Fibroblast of skin of left quadriceps (primary cell): ENCODE measurements around the gene LDAH.
A peak's percentile ranks its signal among the peaks of the same experiment; 100 is the strongest.

Experiments
- DNase-seq, 2 experiments: peaks; one replicate each; pipeline ENCODE4 v3.0.0-alpha.2; 2013; ENCODE audit warnings: low read depth in 2 of 2

LDAH gene

DNA sequence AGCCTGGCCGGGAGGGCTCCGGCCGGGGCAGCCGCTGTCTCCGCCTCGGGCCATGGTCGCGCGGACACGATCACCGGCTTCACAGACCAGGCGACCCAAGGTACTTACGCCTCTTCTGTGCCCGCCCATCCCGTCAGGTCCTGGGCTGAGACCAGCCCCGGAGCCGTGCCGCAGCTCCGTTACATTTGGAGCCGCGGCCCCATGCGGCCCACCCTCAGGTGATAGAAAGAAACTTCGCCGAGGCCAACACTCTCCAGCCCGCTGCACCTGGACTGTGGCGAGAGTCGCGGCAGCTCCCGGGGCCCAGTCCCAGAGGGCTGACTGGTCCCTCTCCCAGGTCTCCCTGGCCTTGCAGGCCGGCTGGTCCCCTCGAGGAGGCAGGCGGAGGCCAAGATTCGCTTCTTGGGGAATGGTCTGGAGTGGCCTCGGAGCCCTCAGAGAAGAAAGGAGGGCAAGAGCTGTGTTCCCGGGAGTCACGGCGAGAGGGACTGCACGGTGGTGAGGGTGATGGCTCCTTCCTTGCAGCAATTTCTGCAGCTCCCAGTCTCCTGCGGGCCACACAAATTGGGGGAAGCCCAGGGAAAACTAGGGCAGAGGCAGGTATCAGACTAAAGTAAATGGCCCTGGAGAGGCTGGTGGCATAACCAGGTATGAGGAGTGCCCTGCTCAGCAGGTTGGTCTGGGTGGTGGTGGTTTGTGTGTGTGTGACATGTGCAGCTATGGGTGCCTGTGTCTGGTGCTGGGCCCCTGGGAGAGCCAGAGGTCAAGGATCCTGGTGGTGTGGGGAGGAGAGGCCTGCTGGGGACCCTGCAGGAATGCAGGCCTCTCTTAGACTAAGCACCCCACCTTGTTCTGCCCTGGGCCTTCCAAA, 155.1 kb downstream of the LDAH start:
- DNase-seq = no peak

GRCh38 chr2:20667151-20667530, 155.8 kb downstream of the LDAH start:
- no peak for DNase-seq

- no peak for DNase-seq
Measured at GRCh38 chr2:20666304-20667150, 156.4 kb downstream of the LDAH start, which contains the start of gene GDF7. Gene GDF7, plus strand, starts transcription at chr2:20667144. Its CDS starts 96 bp downstream, at chr2:20667240.

DNA sequence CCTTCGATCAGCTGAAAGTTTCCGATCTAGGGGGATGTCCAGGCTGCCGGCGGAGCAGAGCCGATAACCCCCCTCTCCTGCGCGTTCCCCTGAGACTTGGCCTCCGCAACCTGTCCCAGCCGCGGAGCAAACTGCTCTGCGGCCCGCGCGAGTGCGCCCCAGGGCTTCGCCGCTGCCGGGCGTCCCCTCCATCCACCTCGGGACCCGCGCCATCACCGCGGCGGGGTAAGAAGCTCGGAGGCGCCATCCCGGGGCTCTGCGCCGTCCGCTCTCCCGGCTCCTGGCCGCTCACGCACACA, 156.9 kb downstream of the LDAH start:
- DNase-seq = no peak

DNA sequence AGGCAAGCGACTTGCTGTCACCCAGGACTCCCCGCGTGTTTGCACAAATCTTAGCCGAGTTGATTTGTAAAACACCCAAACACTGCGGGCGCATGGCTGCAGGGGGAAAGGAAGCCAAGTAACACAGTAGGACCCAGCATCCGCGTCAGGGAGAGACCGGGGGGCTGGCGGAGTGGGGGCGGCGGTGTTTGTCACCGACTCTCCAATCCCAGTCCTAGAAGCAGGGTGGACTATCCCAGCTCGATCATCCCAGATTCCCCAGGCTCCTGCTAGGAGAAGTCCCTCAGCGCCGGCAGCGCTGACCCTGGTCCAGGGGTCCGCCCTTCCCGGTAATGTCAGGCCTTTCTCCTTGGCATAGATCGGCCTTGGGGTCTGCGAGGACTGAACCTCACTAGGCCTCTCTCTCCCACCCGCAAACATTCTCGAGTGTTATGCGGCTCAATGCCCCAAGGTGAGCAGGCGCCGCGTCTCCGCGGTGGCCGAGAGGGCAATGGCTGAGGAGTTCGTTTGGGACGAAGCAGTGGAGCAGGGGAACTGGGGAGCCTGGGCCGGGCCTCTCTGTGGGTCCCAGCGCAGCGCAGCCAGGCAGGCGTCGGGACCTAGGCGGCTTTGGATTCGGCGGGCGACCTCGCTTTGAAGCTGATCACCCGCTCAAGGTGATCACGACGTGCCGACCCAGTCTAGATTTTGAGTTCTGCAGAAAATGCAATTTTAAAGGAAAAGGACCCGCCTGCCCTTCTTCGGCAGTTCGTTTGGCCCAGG, 157.5 kb downstream of the LDAH start:
- no peak for DNase-seq

GRCh38 chr2:20664431-20665242, 158.3 kb downstream of the LDAH start:
- DNase-seq = no peak

DNA sequence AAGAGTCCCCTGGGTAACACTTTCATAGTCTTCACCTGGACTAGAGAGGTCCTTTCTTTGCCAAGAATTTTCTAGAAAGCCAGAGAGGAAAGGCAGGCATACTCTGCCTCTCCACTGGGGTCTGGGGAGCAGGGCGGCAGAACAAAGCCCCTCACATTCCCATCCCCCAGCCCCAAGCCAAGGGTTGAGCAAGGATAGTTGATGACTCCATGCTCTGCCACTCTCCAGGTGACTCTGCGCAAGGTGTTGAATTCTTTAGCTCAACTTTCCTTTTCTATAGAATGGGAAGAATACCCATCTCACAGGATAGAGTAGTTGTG, 158.9 kb downstream of the LDAH start:
- no peak for DNase-seq

DNA sequence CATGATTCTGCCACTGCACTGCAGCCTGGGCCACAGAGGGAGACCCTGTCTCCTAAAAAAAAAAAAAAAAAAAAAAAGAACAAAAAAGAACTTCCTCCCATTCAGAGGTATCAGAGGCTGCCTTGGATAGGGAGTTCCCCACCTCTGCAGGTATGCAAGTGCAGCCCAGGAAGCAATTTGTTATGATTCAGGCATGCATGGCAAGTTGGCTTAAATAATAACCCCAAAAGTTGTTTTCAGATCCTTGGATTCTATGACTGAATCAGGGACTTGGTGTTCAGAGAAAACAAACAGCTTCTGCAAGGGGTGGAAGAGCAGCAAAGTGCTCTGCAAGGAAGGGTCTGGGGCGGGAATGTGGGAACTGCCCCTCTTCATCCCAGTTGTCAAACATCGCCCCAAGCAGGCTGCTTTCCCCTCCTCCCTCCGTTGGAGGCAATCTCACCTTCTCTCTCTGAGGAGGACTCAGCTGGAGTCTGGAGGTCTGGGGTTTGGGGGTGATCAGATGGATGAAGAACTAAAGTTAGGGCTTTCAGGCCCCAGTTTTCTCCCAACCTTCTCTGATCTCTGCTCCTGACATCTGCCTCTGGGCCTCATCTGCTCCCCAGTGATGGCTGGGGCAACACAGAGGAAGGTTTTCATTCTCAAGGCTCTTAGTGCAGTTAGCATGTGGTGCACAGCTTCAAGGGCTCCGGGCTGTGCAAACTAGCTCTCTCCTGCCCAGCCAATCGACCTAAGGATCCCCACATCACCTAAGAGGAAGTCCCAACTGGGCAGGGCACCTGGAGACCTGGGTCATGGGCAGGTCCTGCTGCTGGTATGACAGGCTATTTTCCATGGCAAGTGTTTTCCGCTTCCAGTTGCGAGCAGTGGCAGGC, 159.5 kb downstream of the LDAH start:
- DNase-seq = no peak

DNA sequence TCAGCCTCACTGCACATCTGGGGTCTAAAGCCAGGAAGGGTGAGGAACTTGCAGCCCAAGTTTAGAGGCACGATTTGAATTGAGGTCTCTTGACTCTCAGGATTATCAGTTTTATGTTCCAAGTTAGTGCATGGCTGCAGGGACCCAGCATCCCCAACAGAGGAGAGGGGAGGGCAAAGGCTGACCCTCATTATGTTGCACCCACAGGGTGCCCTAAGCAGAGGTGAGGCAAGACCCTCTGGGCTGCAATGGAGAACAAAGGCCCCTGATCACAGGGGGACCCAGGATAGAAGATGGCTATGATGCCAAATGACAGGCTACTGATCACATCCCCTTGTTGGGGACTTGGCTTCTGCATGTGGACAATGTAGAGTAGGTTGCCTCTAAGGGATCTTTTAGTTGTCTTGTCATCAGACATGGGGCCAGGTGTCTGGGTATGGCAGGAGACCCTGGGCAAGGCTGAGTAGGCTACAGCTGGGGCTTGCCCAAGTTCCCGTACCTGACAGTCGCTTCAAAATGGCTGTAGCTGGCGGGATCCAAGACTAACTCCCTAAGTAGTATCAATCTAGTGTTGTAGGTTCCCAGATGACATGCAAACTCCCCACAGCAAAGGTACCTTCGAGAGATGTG, 160.5 kb downstream of the LDAH start:
- DNase-seq = no peak

- DNase-seq = peak; percentile 32 to 36
Measured at GRCh38 chr2:20661421-20662307, 161.2 kb downstream of the LDAH start.

- DNase-seq = no peak
Measured at GRCh38 chr2:20660506-20661420, 162.1 kb downstream of the LDAH start.

GRCh38 chr2:20657522-20658235, 165.2 kb downstream of the LDAH start:
- DNase-seq = no peak

DNA sequence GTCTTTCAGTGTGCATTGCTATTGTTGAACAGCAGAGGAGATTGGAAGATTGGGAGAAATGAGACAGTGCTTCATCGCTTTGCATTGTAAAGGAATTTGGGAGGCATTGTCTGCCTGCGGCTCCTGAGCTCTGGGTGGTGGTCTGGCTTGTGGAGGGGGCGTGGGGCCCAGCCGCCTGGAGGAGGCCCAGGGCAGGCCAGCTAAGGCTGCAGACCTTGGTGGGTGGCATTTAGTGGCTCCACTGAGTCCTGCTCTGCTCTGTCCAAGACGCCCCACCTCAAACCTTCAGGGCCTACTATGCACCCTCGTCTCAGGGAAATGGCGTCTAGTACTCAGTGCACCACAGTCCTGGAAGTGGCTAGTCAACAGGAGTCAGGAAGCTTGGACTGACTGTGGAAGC, 166.3 kb downstream of the LDAH start:
- DNase-seq = no peak

GRCh38 chr2:20654535-20654813, 168.4 kb downstream of the LDAH start:
- DNase-seq = no peak

DNA sequence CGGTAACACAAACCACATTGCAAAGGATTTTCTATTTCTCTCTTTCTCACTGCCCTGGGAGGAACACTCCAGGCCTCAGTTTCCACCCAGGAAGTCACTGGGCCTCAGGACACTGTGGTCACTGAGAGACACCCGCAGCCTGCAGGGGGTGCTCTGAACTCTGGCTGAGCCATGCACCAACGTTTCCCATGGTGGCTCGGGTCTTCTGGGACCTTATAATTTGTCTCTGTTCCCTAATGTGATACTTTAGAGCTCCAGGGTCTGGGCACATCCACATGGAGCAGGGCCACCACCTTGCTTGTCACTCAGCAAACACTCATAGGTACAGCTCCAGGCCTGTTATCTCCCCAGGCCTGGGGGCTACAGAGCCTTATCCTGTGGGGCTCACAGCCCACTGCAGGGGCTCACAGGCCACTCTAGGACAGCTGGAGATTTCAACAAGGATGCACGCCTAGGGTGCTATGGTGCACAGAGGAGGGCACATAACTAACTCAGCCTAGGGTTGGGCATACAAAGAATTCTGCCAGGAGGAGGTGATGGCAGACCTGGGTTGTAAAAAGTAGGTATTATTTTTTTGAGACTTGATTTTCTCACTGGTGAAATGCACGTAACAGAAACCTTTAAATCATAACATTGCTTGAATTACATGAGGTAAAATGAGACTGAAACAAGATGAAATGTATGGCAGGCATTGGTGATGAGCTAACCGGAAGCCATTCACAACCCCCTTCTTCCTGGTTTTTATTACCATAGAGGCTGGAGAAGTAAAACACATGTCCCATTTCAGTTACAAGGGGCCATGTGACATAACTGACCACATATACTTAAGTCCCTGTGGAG, 169.0 kb downstream of the LDAH start:
- DNase-seq = no peak

DNA sequence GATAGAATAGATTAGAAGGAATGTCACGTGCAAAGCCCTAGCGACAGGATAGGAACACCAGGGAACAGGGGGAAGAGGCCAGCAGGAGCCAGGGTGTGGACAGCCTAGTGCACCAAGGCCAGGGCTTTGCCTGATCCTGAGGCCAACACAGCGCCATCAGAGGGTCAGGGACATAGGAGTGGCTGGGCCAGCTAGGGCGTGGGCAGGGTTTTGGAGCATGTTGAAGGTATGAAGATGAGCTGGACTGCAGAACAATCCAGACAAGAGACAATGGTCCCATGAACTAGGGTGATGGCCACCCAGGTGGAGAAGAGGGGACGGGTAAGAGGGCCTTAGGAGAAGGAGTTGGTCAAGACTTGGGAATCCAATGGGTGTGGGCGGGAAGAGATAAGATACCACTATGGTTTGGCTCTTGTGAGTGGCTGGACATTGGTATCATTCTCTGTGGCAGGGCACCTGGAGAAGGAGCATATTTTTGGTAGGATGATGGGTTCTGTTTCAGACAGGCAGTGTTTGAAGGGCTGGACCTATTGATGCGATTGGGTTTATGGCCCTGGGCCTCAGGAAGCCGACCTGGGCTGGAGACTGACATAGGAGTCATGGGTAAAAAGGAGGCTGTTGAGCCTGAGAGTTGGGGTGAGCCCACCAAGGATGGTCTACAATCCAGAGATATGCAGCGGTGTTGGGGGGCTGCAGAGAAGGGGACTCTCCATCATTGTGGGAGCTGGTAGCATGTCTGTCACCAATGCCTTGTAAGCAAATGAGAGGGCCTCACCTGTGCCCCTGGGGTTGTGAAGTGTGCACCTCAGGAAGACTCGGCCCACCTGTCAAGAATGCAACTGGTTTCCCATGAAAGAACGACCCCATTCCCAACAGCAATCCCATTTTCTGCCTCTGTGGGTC, 170.0 kb downstream of the LDAH start:
- no peak for DNase-seq
